BJ (cell line): ENCODE data around the gene ARHGAP4. TPM values are rescaled to one million over a fixed set of nuclear protein-coding genes. Genes with fewer than 3 reads are reported as not detected.
A peak's percentile ranks its signal among the peaks of the same experiment; 100 is the strongest.

ENCODE experiments used
- CTCF ChIA-PET: fragments of 350-600 bp; formaldehyde crosslinking; extraction: SDS; loops from one replicate; lab custom pipeline; 2021; ENCODE audit warnings: antibody characterized with exemption, inconsistent platforms; lab: Yijun Ruan, JAX
- POLR2A ChIA-PET: fragments of 300-600 bp; sonication (Branson Sonifier 250); formaldehyde crosslinking; extraction: SDS; loops from one replicate; lab custom pipeline; 2021; ENCODE audit warnings: antibody characterized with exemption; lab: Charles Lee
- DNase-seq: peaks from one replicate; pipeline ENCODE4 v3.0.0-alpha.2; 2011; ENCODE audit warnings: low read depth
- H3K27me3 ChIP-seq: 2 replicates; pipeline ENCODE4 v1.6.0; 2011; ENCODE audit warnings: low read length; ENCODE audit not compliant: control insufficient read depth, insufficient read depth
- H3K36me3 ChIP-seq: 2 replicates; pipeline ENCODE4 v1.5.1; 2011; ENCODE audit warnings: low read length; ENCODE audit not compliant: control insufficient read depth, insufficient read depth
- H3K4me3 ChIP-seq: 2 replicates; pipeline ENCODE4 v1.5.1; 2011; ENCODE audit warnings: low read depth, mild to moderate bottlenecking, control low read depth, low read length
- CTCF ChIP-seq: IDR thresholded peaks from 2 replicates; pipeline ENCODE4 v1.5.1; 2011; ENCODE audit warnings: low read depth, mild to moderate bottlenecking, control low read depth, inconsistent platforms, low read length, moderate library complexity; ENCODE audit not compliant: insufficient read depth
- polyA plus RNA-seq: library from polyadenylated mRNA; depleted of rRNA; stranded (reverse); fragments of >200 nt; gene quantifications from 2 replicates; pipeline ENCODE4 v1.2.3, GENCODE V29; 2011

Gene ARHGAP4
- polyA plus RNA-seq, 1 experiment: 0.82 TPM

GRCh38 chrX:153884590-153884989 is 41.5 kb downstream of the ARHGAP4 start:
- CTCF ChIA-PET: no interaction called here
- no peaks in the 10 kb centered on the region for H3K27me3 ChIP-seq
- POLR2A ChIA-PET: no interaction called here
- peak overlapping the region; percentile 56 for H3K4me3 ChIP-seq
- H3K36me3 ChIP-seq: peaks cover 2% of the 10 kb centered on the region; the same call in 1 of the 2 replicates
- DNase-seq: no peak
- TF ChIP-seq CTCF: no peak

- ChIA-PET CTCF (no interaction called here), POLR2A (no interaction called here)
- peaks cover 2% of the 10 kb centered on the region; the same call in 1 of the 2 replicates for H3K36me3 ChIP-seq
- no peak for TF ChIP-seq CTCF
- no peak for DNase-seq
- no peak overlapping the region for H3K4me3 ChIP-seq
- H3K27me3 ChIP-seq: no peaks in the 10 kb centered on the region
Measured at GRCh38 chrX:153884136-153884535, 41.9 kb downstream of the ARHGAP4 start.

GRCh38 chrX:153883163-153883843 is 42.8 kb downstream of the ARHGAP4 start:
- peaks cover 2% of the 10 kb centered on the region; the same call in 1 of the 2 replicates for H3K36me3 ChIP-seq
- no peak for TF ChIP-seq CTCF
- DNase-seq: no peak
- ChIA-PET CTCF (no interaction called here), POLR2A (no interaction called here)
- no peak overlapping the region for H3K4me3 ChIP-seq
- no peaks in the 10 kb centered on the region for H3K27me3 ChIP-seq

- Histone ChIP-seq H3K27me3 (no peaks in the 10 kb centered on the region), H3K36me3 (peaks cover 2% of the 10 kb centered on the region; the same call in 1 of the 2 replicates), H3K4me3 (no peak overlapping the region)
- TF ChIP-seq CTCF: no peak
- no peak for DNase-seq
- CTCF ChIA-PET: no interaction called here
- POLR2A ChIA-PET: no interaction called here
Measured at GRCh38 chrX:153882557-153882956, 43.5 kb downstream of the ARHGAP4 start.

GRCh38 chrX:153882086-153882498 is 44.0 kb downstream of the ARHGAP4 start:
- Histone ChIP-seq H3K27me3 (no peaks in the 10 kb centered on the region), H3K4me3 (no peak overlapping the region), H3K36me3 (peaks cover 2% of the 10 kb centered on the region; the same call in 1 of the 2 replicates)
- CTCF ChIA-PET: no interaction called here
- TF ChIP-seq CTCF: no peak
- POLR2A ChIA-PET: no interaction called here
- DNase-seq: no peak
